CD8-positive, alpha-beta memory T cell (primary cell): ENCODE data around the gene PRKAR1B. TPM values are rescaled to one million over a fixed set of nuclear protein-coding genes. Genes with fewer than 3 reads are reported as not detected.
A peak's percentile ranks its signal among the peaks of the same experiment; 100 is the strongest.

Experiments
- CTCF ChIA-PET: fragments of 350-600 bp; sonication (Branson Sonifier 250); formaldehyde crosslinking; loops from one replicate; lab custom pipeline; 2021; ENCODE audit warnings: antibody characterized with exemption; lab: Charles Lee
- POLR2A ChIA-PET: fragments of 350-600 bp; sonication (Branson Sonifier 250); formaldehyde crosslinking; loops from one replicate; lab custom pipeline; 2021; ENCODE audit warnings: antibody characterized with exemption; lab: Charles Lee
- DNase-seq, 5 donors: peaks; one replicate each; pipeline versions ENCODE4 v3.0.0 to v3.0.0-alpha.2; 2020 to 2022; ENCODE audit warnings: mixed read lengths in 1 of 5
- H3K27ac ChIP-seq: one replicate; pipeline ENCODE4 v1.7.0; 2013; ENCODE audit warnings: low read depth, mild to moderate bottlenecking, low read length, moderate library complexity
- H3K27me3 ChIP-seq: 2 replicates; pipeline ENCODE4 v1.7.0; 2013; ENCODE audit warnings: low read length, mild to moderate bottlenecking; ENCODE audit not compliant: insufficient read depth, poor library complexity, severe bottlenecking
- H3K36me3 ChIP-seq: 2 replicates; pipeline ENCODE4 v1.7.0; 2013; ENCODE audit warnings: mild to moderate bottlenecking, low read length, moderate library complexity; ENCODE audit not compliant: insufficient read depth
- H3K4me1 ChIP-seq: 2 replicates; pipeline ENCODE4 v1.7.0; 2013; ENCODE audit warnings: mild to moderate bottlenecking, low read length, moderate library complexity; ENCODE audit not compliant: insufficient read depth
- H3K4me3 ChIP-seq: 2 replicates; pipeline ENCODE4 v1.7.0; 2013; ENCODE audit warnings: mild to moderate bottlenecking, low read length
- H3K9me3 ChIP-seq: 2 replicates; pipeline ENCODE4 v1.7.0; 2013; ENCODE audit warnings: mild to moderate bottlenecking, low read length
- H3K27ac Mint-ChIP-seq, 8 donors: one replicate each; pipeline ENCODE4 v1.8.0; 2020 to 2021; ENCODE audit warnings: mixed read lengths in 8 of 8, mild to moderate bottlenecking in 6 of 8, inconsistent platforms in 3 of 8, moderate library complexity in 3 of 8
- H3K27me3 Mint-ChIP-seq, 2 donors: one replicate each; pipeline ENCODE4 v1.8.0; 2020 to 2021; ENCODE audit warnings: mixed read lengths in 2 of 2, mild to moderate bottlenecking in 1 of 2, moderate library complexity in 1 of 2
- H3K36me3 Mint-ChIP-seq, 3 donors: one replicate each; pipeline ENCODE4 v1.8.0; 2020 to 2021; ENCODE audit warnings: mixed read lengths in 3 of 3, inconsistent platforms in 1 of 3, mild to moderate bottlenecking in 1 of 3
- H3K4me1 Mint-ChIP-seq, 3 donors: one replicate each; pipeline ENCODE4 v1.8.0; 2020 to 2021; ENCODE audit warnings: mixed read lengths in 3 of 3, inconsistent platforms in 1 of 3, mild to moderate bottlenecking in 1 of 3
- H3K4me3 Mint-ChIP-seq, 7 donors: one replicate each; pipeline ENCODE4 v1.8.0; 2020 to 2021; ENCODE audit warnings: mixed read lengths in 7 of 7, mild to moderate bottlenecking in 6 of 7, moderate library complexity in 4 of 7, inconsistent platforms in 2 of 7
- H3K9me3 Mint-ChIP-seq, 5 donors: one replicate each; pipeline ENCODE4 v1.8.0; 2020 to 2022; ENCODE audit warnings: mixed read lengths in 5 of 5, mild to moderate bottlenecking in 3 of 5, moderate library complexity in 2 of 5, inconsistent platforms in 1 of 5
- polyA plus RNA-seq: library from polyadenylated mRNA; unstranded; fragments of 300-500 nt; fragmentation: Illumina TruSeq; gene quantifications from one replicate; pipeline ENCODE4 v1.2.3, GENCODE V29; 2021
- total RNA-seq, 2 experiments: library from RNA; stranded (reverse); gene quantifications; one replicate each; pipeline ENCODE4 v1.2.3, GENCODE V29; 2021

PRKAR1B gene
- total and polyA plus RNA-seq, 3 experiments from 2014 or later: 8.1 to 32.4 (median 28.3) TPM

GRCh38 chr7:505171-505570, 221.9 kb downstream of the PRKAR1B start:
- H3K4me1 ChIP-seq: no peaks in the 10 kb centered on the region
- Mint-ChIP-seq H3K4me1 (no peaks in the 10 kb centered on the region), H3K27ac (no peak overlapping the region)

GRCh38 chr7:504221-505111, 222.6 kb downstream of the PRKAR1B start:
- no peaks in the 10 kb centered on the region for H3K27me3 Mint-ChIP-seq
- H3K4me3 Mint-ChIP-seq: no peak overlapping the region
- H3K27ac Mint-ChIP-seq: no peak overlapping the region
- ChIA-PET CTCF (no interaction called here), POLR2A (no interaction called here)
- H3K9me3 ChIP-seq: no peaks in the 10 kb centered on the region
- H3K27me3 ChIP-seq: no peaks in the 10 kb centered on the region
- no peaks in the 10 kb centered on the region for H3K9me3 Mint-ChIP-seq
- no peak overlapping the region for H3K27ac ChIP-seq
- no peaks in the 10 kb centered on the region for H3K4me1 Mint-ChIP-seq
- H3K4me3 ChIP-seq: no peak overlapping the region
- DNase-seq: peak in 1 of 5 donors; percentile 39
- H3K36me3 Mint-ChIP-seq: no peaks in the 10 kb centered on the region
- no peaks in the 10 kb centered on the region for H3K36me3 ChIP-seq
- no peaks in the 10 kb centered on the region for H3K4me1 ChIP-seq

More at GRCh38 chr7:505171-505570, 221.9 kb downstream of the PRKAR1B start:
- Mint-ChIP-seq H3K4me3 (no peak overlapping the region), H3K9me3 (no peaks in the 10 kb centered on the region), H3K27me3 (no peaks in the 10 kb centered on the region), H3K36me3 (no peaks in the 10 kb centered on the region)
- no peak overlapping the region for H3K27ac ChIP-seq
- H3K9me3 ChIP-seq: no peaks in the 10 kb centered on the region
- peak in 1 of 5 donors; percentile 38 for DNase-seq
- H3K4me3 ChIP-seq: no peak overlapping the region
- POLR2A ChIA-PET: interaction anchor here (0.7 kb wide), 1 partner anchor 235 kb away, joined by 5 read pairs; no protein-coding TSS in a partner anchor
- CTCF ChIA-PET: no interaction called here
- H3K36me3 ChIP-seq: no peaks in the 10 kb centered on the region
- no peaks in the 10 kb centered on the region for H3K27me3 ChIP-seq

- Histone ChIP-seq H3K9me3 (no peaks in the 10 kb centered on the region), H3K4me1 (no peaks in the 10 kb centered on the region), H3K4me3 (no peak overlapping the region), H3K27me3 (no peaks in the 10 kb centered on the region), H3K27ac (no peak overlapping the region), H3K36me3 (no peaks in the 10 kb centered on the region)
- POLR2A ChIA-PET: no interaction called here
- Mint-ChIP-seq H3K9me3 (no peaks in the 10 kb centered on the region), H3K4me1 (no peaks in the 10 kb centered on the region), H3K36me3 (no peaks in the 10 kb centered on the region), H3K27ac (peak overlapping the region in 1 of 8 donors; percentile 24), H3K4me3 (no peak overlapping the region), H3K27me3 (no peaks in the 10 kb centered on the region)
- peak in 1 of 5 donors; percentile 26 for DNase-seq
- CTCF ChIA-PET: no interaction called here
Measured at GRCh38 chr7:503575-504111, 223.4 kb downstream of the PRKAR1B start.

GRCh38 chr7:502296-502695, 224.8 kb downstream of the PRKAR1B start:
- H3K27ac ChIP-seq: no peak overlapping the region
- Mint-ChIP-seq H3K4me1 (peaks cover 0 to 5% (median 5%) of the 10 kb centered on the region in 3 donors), H3K9me3 (no peaks in the 10 kb centered on the region), H3K36me3 (no peaks in the 10 kb centered on the region), H3K4me3 (no peak overlapping the region), H3K27me3 (peaks cover 0 to 2% of the 10 kb centered on the region in 2 donors), H3K27ac (no peak overlapping the region)
- no peaks in the 10 kb centered on the region for H3K9me3 ChIP-seq
- H3K27me3 ChIP-seq: no peaks in the 10 kb centered on the region
- H3K36me3 ChIP-seq: no peaks in the 10 kb centered on the region
- peak in 1 of 5 donors; percentile 14 for DNase-seq
- ChIA-PET POLR2A (no interaction called here), CTCF (no interaction called here)
- H3K4me3 ChIP-seq: no peak overlapping the region
- no peaks in the 10 kb centered on the region for H3K4me1 ChIP-seq

GRCh38 chr7:501526-501925, 225.6 kb downstream of the PRKAR1B start:
- DNase-seq: peak in 1 of 5 donors; percentile 0
- H3K4me1 Mint-ChIP-seq: peaks cover 0 to 5% (median 5%) of the 10 kb centered on the region in 3 donors
- H3K4me3 Mint-ChIP-seq: no peak overlapping the region

GRCh38 chr7:500521-501420, 226.3 kb downstream of the PRKAR1B start:
- H3K27me3 ChIP-seq: no peaks in the 10 kb centered on the region
- peak overlapping the region in 1 of 7 donors; percentile 75 for H3K4me3 Mint-ChIP-seq
- H3K36me3 Mint-ChIP-seq: no peaks in the 10 kb centered on the region
- H3K27ac ChIP-seq: no peak overlapping the region
- CTCF ChIA-PET: no interaction called here
- no peaks in the 10 kb centered on the region for H3K36me3 ChIP-seq
- H3K4me1 Mint-ChIP-seq: peaks cover 0 to 5% (median 5%) of the 10 kb centered on the region in 3 donors
- no peaks in the 10 kb centered on the region for H3K9me3 ChIP-seq
- H3K4me3 ChIP-seq: no peak overlapping the region
- H3K4me1 ChIP-seq: no peaks in the 10 kb centered on the region
- no peak overlapping the region for H3K27ac Mint-ChIP-seq
- no peaks in the 10 kb centered on the region for H3K9me3 Mint-ChIP-seq
- peak in 1 of 5 donors; percentile 31 for DNase-seq
- POLR2A ChIA-PET: no interaction called here
- peaks cover 0 to 2% of the 10 kb centered on the region in 2 donors for H3K27me3 Mint-ChIP-seq

More at GRCh38 chr7:501526-501925, 225.6 kb downstream of the PRKAR1B start:
- H3K9me3 Mint-ChIP-seq: no peaks in the 10 kb centered on the region
- H3K27me3 Mint-ChIP-seq: peaks cover 0 to 2% of the 10 kb centered on the region in 2 donors
- H3K4me3 ChIP-seq: no peak overlapping the region
- CTCF ChIA-PET: no interaction called here
- H3K36me3 Mint-ChIP-seq: no peaks in the 10 kb centered on the region
- H3K4me1 ChIP-seq: no peaks in the 10 kb centered on the region
- POLR2A ChIA-PET: no interaction called here
- no peak overlapping the region for H3K27ac ChIP-seq
- no peaks in the 10 kb centered on the region for H3K36me3 ChIP-seq
- H3K9me3 ChIP-seq: no peaks in the 10 kb centered on the region
- H3K27ac Mint-ChIP-seq: no peak overlapping the region
- no peaks in the 10 kb centered on the region for H3K27me3 ChIP-seq

- no peak overlapping the region for H3K27ac ChIP-seq
- Mint-ChIP-seq H3K4me3 (no peak overlapping the region), H3K9me3 (no peaks in the 10 kb centered on the region), H3K27me3 (peaks cover 0 to 2% of the 10 kb centered on the region in 2 donors), H3K4me1 (peaks cover 0 to 5% (median 5%) of the 10 kb centered on the region in 3 donors), H3K36me3 (no peaks in the 10 kb centered on the region), H3K27ac (no peak overlapping the region)
- peak in 1 of 5 donors; percentile 37 for DNase-seq
- H3K4me1 ChIP-seq: no peaks in the 10 kb centered on the region
- ChIA-PET CTCF (no interaction called here), POLR2A (no interaction called here)
- H3K4me3 ChIP-seq: no peak overlapping the region
- H3K9me3 ChIP-seq: no peaks in the 10 kb centered on the region
- H3K36me3 ChIP-seq: no peaks in the 10 kb centered on the region
- no peaks in the 10 kb centered on the region for H3K27me3 ChIP-seq
Measured at GRCh38 chr7:499853-500485, 227.1 kb downstream of the PRKAR1B start.
